ENCODE measurements around the gene PIM2. TPM values are rescaled to one million over a fixed set of nuclear protein-coding genes. Genes with fewer than 3 reads are reported as not detected.

Gene PIM2
- total and polyA plus RNA-seq, 2 of the 13 experiments (the other 11 are each of a cell fraction or from before 2014, with no cell fraction given): 14.4 to 15.8 TPM

DNA sequence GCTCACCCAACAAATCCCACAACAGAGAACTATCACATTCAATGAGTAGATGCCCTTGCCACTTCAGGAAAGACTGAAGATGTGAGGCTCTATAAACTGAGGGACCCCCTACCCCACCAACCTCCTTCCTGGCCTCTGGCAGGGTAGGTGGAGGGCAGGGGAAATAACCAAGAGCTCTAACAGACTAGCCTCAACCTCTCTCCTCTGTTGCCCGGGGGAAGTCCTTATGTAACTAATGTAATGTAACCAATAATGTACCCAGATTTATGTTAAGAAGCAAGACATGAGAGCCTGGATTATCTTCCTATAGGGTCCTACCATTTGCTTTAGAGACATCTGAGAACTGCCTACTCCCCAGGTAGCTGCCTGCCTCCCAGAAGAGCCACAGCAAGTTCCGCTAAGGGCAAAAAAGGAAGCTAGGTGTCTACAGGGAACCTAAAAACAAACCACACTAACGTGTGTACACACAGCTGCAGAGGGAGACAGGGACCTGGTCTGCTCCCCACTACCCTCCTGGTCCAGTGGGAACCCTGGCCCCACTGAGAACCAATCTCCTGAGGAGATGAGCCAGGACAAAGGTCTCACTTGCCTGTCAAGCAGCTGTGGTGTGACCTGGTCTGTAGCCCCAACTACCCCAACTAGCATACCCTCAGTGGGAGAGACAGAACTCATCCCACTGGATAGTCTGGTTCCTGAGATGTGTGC lies 20.9 kb upstream of the PIM2 start (continued):
- TF ChIP-seq CENPBD1 (CRISPR knock-in tag; IDR thresholded peaks at IDR 0.05; ENCODE audit: borderline replicate concordance, low read depth) (no peak), MED1 (CRISPR knock-in tag; IDR thresholded peaks at IDR 0.05) (no peak), HNRNPL (IDR thresholded peaks at IDR 0.05; ENCODE audit: low read depth, low read length) (no peak)

DNA sequence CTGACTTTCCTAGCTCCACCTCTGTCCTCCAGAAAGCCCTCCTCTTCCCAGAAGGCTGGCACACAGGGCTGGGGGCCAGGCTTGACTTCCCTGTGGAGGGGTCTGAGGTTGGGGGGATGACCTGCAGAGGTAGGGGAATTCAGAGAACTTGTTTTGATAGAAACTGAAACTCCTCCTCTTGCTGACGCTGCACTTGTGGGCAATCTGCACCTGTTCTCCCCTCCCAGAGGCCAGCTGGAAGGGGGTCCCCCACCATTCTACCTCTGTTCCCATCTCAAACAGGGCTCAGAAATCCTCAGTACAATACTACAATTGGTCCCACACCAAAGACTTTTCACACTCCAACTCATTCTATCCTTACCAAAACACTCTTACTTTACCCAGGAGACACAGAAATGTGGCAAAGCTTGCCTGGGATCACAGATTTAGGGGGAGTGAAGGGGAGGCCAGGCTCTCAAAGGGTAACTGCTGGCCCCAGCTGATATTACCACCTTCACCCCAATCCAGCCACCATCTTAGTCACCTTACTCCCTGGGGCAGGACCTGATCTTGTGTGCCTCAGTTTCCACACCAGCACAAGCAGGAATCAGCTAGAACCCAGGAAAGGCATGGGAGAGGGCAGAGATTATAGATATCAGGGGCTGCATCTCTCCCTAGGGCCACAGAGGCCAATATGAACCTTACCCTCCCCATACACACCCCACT lies 20.0 kb upstream of the PIM2 start:
- POLR2A ChIA-PET: no interaction called here
- intact Hi-C loops (cut with micrococcal nuclease; ENCODE audit: unreplicated experiment): no loop called here
- H3K36me3 ChIP-seq (replicated peaks in 1 of 2; ENCODE audit: control insufficient read depth in 1 of 2, insufficient read depth in 2 of 2, low read length in 2 of 2): peaks cover 6 to 28% of the 10 kb centered on the region in 2 experiments; a peak in 4 of 5 replicates
- TF ChIP-seq ZNF589 (CRISPR knock-in tag; conservative IDR thresholded peaks at IDR 0.05) (no peak), CREB1 (IDR thresholded peaks at IDR 0.05) (no peak), CREB1 (CRISPR knock-in tag; IDR thresholded peaks at IDR 0.05) (no peak), ZFP82 (CRISPR knock-in tag; IDR thresholded peaks at IDR 0.05; ENCODE audit: borderline replicate concordance) (no peak), NFKBIZ (CRISPR knock-in tag; IDR thresholded peaks at IDR 0.05) (no peak), HHEX (CRISPR knock-in tag; IDR thresholded peaks at IDR 0.05) (no peak), SYNCRIP (IDR thresholded peaks at IDR 0.05; ENCODE audit: insufficient read depth, low read depth, low read length) (no peak), ZNF326 (CRISPR knock-in tag; IDR thresholded peaks at IDR 0.05; ENCODE audit: borderline replicate concordance) (no peak), ZNF460 (CRISPR knock-in tag; IDR thresholded peaks at IDR 0.05; ENCODE audit: borderline replicate concordance) (no peak), ZGPAT (CRISPR knock-in tag; IDR thresholded peaks at IDR 0.05) (no peak), ZFP36L1 (CRISPR knock-in tag; IDR thresholded peaks at IDR 0.05) (no peak), ZNF780A (CRISPR knock-in tag; IDR thresholded peaks at IDR 0.05) (no peak)
- TF ChIP-seq, protein P1, sequence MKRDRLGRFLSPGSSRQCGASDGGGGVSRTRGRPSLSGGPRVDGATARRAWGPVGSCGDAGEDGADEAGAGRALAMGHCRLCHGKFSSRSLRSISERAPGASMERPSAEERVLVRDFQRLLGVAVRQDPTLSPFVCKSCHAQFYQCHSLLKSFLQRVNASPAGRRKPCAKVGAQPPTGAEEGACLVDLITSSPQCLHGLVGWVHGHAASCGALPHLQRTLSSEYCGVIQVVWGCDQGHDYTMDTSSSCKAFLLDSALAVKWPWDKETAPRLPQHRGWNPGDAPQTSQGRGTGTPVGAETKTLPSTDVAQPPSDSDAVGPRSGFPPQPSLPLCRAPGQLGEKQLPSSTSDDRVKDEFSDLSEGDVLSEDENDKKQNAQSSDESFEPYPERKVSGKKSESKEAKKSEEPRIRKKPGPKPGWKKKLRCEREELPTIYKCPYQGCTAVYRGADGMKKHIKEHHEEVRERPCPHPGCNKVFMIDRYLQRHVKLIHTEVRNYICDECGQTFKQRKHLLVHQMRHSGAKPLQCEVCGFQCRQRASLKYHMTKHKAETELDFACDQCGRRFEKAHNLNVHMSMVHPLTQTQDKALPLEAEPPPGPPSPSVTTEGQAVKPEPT (CRISPR knock-in tag; IDR thresholded peaks at IDR 0.05; ENCODE audit: low read depth): no peak
- TF ChIP-seq, protein P2, sequence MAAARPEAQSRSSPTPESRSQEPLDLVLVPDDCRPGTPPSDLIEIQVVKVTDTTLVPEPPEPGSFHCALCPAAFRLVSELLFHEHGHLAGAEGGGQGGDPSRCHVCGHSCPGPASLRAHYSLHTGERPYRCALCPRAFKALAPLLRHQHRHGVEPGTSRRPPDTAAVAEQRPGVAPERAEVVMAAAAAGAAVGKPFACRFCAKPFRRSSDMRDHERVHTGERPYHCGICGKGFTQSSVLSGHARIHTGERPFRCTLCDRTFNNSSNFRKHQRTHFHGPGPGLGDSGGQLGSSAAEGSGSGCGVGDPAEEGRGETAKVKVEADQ (CRISPR knock-in tag; IDR thresholded peaks at IDR 0.05; ENCODE audit: borderline replicate concordance): no peak
- TF ChIP-seq, protein P3, sequence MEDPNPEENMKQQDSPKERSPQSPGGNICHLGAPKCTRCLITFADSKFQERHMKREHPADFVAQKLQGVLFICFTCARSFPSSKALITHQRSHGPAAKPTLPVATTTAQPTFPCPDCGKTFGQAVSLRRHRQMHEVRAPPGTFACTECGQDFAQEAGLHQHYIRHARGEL (CRISPR knock-in tag; IDR thresholded peaks at IDR 0.05): no peak

More for the DNA sequence above, 20.0 kb upstream of the PIM2 start:
- in situ Hi-C loops (cut with HindIII; ENCODE audit: extremely low pct_ligation_motif_present, low pct_unique_long_range_greater_than_20kb): no loop called here
- no peak overlapping the region for H3K27ac ChIP-seq (ENCODE audit: extremely low read length, insufficient read depth, low read length)
- H3K27me3 ChIP-seq (ENCODE audit: control insufficient read depth in 1 of 2, insufficient read depth in 2 of 2, low read length in 2 of 2): no peaks in the 10 kb centered on the region
- peaks cover 23% of the 10 kb centered on the region for H3K79me2 ChIP-seq (ENCODE audit: insufficient read depth, low read length)
- FAIRE-seq (no peak), DNase-seq (ENCODE audit: low spot score) (no peak), ATAC-seq (no peak)
- CTCF ChIA-PET (ENCODE audit: low intra/inter-chr PET ratio, low total read pairs): no interaction called here
- H3K4me2 ChIP-seq (ENCODE audit: low read depth, low read length): no peak overlapping the region
- H3K4me1 ChIP-seq (ENCODE audit: insufficient read depth, low read length): peaks cover 29% of the 10 kb centered on the region
- no TSS peak for BruUV-seq (replicated peaks)
- WGBS (ENCODE audit: low lambda C conversion rate): no CpG with 5 or more reads among the region's 1 CpG
- no peak overlapping the region for H3K9ac ChIP-seq (ENCODE audit: insufficient read depth, low read depth, low read length)
- H2AFZ ChIP-seq (ENCODE audit: low read length): no peak overlapping the region
- no peaks in the 10 kb centered on the region for H4K20me1 ChIP-seq (ENCODE audit: insufficient read depth, low read length)
- no peaks in the 10 kb centered on the region for H3K9me3 ChIP-seq (ENCODE audit: low read length)
- no peak overlapping the region for H3K4me3 ChIP-seq (replicated peaks in 1 of 3; ENCODE audit: insufficient read depth in 1 of 3, low read depth in 2 of 3, low read length in 3 of 3)

All from HepG2 (cell line).